Memory B cell (primary cell): ENCODE results near the gene OR51I1.

Experiments
- ATAC-seq: fragments of 150-1000 bp; cut with Tn5 transposase; 2 replicates; pipeline ENCODE4 v1.10.0; 2021; ENCODE audit warnings: low read depth, mild to moderate bottlenecking, moderate library complexity
- DNase-seq, 2 donors: peaks; one replicate each; pipeline ENCODE4 v3.0.0; 2022; ENCODE audit warnings: low spot score in 2 of 2
- H3K27ac Mint-ChIP-seq: one replicate; pipeline ENCODE4 v1.8.0; 2022; ENCODE audit warnings: mild to moderate bottlenecking, moderate library complexity, mixed read lengths
- H3K27me3 Mint-ChIP-seq: one replicate; pipeline ENCODE4 v1.8.0; 2022; ENCODE audit warnings: mixed read lengths
- H3K36me3 Mint-ChIP-seq: one replicate; pipeline ENCODE4 v1.8.0; 2022; ENCODE audit warnings: mild to moderate bottlenecking, mixed read lengths
- H3K4me1 Mint-ChIP-seq: one replicate; pipeline ENCODE4 v1.8.0; 2022; ENCODE audit warnings: mixed read lengths
- H3K4me3 Mint-ChIP-seq: one replicate; pipeline ENCODE4 v1.8.0; 2022; ENCODE audit warnings: mild to moderate bottlenecking, moderate library complexity, mixed read lengths
- H3K9me3 Mint-ChIP-seq: one replicate; pipeline ENCODE4 v1.8.0; 2022; ENCODE audit warnings: mixed read lengths

Gene OR51I1

GRCh38 chr11:5441414-5441813, at the start of gene OR51I1:
OR51I1 (minus strand) TSS chr11:5441514; CDS start chr11:5441514, 0 bp downstream.
- no peak within 1 kb of the TSS for H3K27ac Mint-ChIP-seq
- H3K36me3 Mint-ChIP-seq = no peaks in the 10 kb centered on the region
- peaks cover 6% of the 10 kb centered on the region for H3K27me3 Mint-ChIP-seq
- H3K9me3 Mint-ChIP-seq = no peaks in the 10 kb centered on the region
- DNase-seq (no peak), ATAC-seq (no peak)
- no peak within 1 kb of the TSS for H3K4me3 Mint-ChIP-seq
- H3K4me1 Mint-ChIP-seq = no peaks in the 10 kb centered on the region

GRCh38 chr11:5489576-5490357, 48.5 kb upstream of the OR51I1 start:
- no peaks in the 10 kb centered on the region for H3K36me3 Mint-ChIP-seq
- H3K4me1 Mint-ChIP-seq = peaks cover 2% of the 10 kb centered on the region
- H3K9me3 Mint-ChIP-seq = no peaks in the 10 kb centered on the region
- ATAC-seq (no peak), DNase-seq (no peak)
- no peak overlapping the region for H3K27ac Mint-ChIP-seq
- H3K4me3 Mint-ChIP-seq = no peak overlapping the region
- peaks cover 4% of the 10 kb centered on the region for H3K27me3 Mint-ChIP-seq

GRCh38 chr11:5488798-5489399, 47.6 kb upstream of the OR51I1 start:
- DNase-seq = no peak
- peaks cover 4% of the 10 kb centered on the region for H3K27me3 Mint-ChIP-seq
- no peaks in the 10 kb centered on the region for H3K9me3 Mint-ChIP-seq
- no peaks in the 10 kb centered on the region for H3K36me3 Mint-ChIP-seq
- no peak for ATAC-seq
- no peak overlapping the region for H3K4me3 Mint-ChIP-seq
- no peak overlapping the region for H3K27ac Mint-ChIP-seq
- peaks cover 2% of the 10 kb centered on the region for H3K4me1 Mint-ChIP-seq

- Mint-ChIP-seq H3K27ac (no peak within 1 kb of the TSS), H3K27me3 (peaks cover 5% of the 10 kb centered on the region), H3K4me3 (no peak within 1 kb of the TSS), H3K4me1 (peaks cover 2% of the 10 kb centered on the region), H3K9me3 (no peaks in the 10 kb centered on the region), H3K36me3 (no peaks in the 10 kb centered on the region)
- DNase-seq (no peak), ATAC-seq (no peak)
Observed at GRCh38 chr11:5488385-5488784, 47.1 kb upstream of the OR51I1 start, which contains the start of gene OR52D1. OR52D1 (plus strand) TSS chr11:5488685; CDS start chr11:5488707, 22 bp downstream.

- H3K4me1 Mint-ChIP-seq = peaks cover 2% of the 10 kb centered on the region
- H3K27me3 Mint-ChIP-seq = peaks cover 5% of the 10 kb centered on the region
- no peak overlapping the region for H3K27ac Mint-ChIP-seq
- ATAC-seq = no peak
- H3K9me3 Mint-ChIP-seq = no peaks in the 10 kb centered on the region
- no peak overlapping the region for H3K4me3 Mint-ChIP-seq
- no peaks in the 10 kb centered on the region for H3K36me3 Mint-ChIP-seq
- DNase-seq = no peak
Observed at GRCh38 chr11:5486421-5486820, 45.1 kb upstream of the OR51I1 start.

GRCh38 chr11:5486003-5486402, 44.7 kb upstream of the OR51I1 start:
- H3K4me3 Mint-ChIP-seq = no peak overlapping the region
- no peak for ATAC-seq
- H3K4me1 Mint-ChIP-seq = peaks cover 2% of the 10 kb centered on the region
- H3K27me3 Mint-ChIP-seq = peaks cover 3% of the 10 kb centered on the region
- DNase-seq = no peak
- no peaks in the 10 kb centered on the region for H3K9me3 Mint-ChIP-seq
- H3K36me3 Mint-ChIP-seq = no peaks in the 10 kb centered on the region
- no peak overlapping the region for H3K27ac Mint-ChIP-seq

- no peaks in the 10 kb centered on the region for H3K9me3 Mint-ChIP-seq
Observed at GRCh38 chr11:5476186-5476819, 35.0 kb upstream of the OR51I1 start.

GRCh38 chr11:5473921-5474320, 32.6 kb upstream of the OR51I1 start:
- ATAC-seq (no peak), DNase-seq (no peak)
- Mint-ChIP-seq H3K4me1 (no peaks in the 10 kb centered on the region), H3K9me3 (no peaks in the 10 kb centered on the region), H3K36me3 (no peaks in the 10 kb centered on the region), H3K27ac (no peak overlapping the region), H3K4me3 (no peak overlapping the region), H3K27me3 (peaks cover 11% of the 10 kb centered on the region)

More at GRCh38 chr11:5476186-5476819, 35.0 kb upstream of the OR51I1 start:
- H3K4me3 Mint-ChIP-seq = no peak overlapping the region
- no peaks in the 10 kb centered on the region for H3K4me1 Mint-ChIP-seq
- no peak for ATAC-seq
- peaks cover 6% of the 10 kb centered on the region for H3K27me3 Mint-ChIP-seq
- H3K27ac Mint-ChIP-seq = no peak overlapping the region
- H3K36me3 Mint-ChIP-seq = no peaks in the 10 kb centered on the region
- peak; percentile 11 to 15 for DNase-seq

GRCh38 chr11:5467527-5467926, 26.2 kb upstream of the OR51I1 start:
- no peaks in the 10 kb centered on the region for H3K9me3 Mint-ChIP-seq
- ATAC-seq (no peak), DNase-seq (no peak)
- H3K27me3 Mint-ChIP-seq = peaks cover 11% of the 10 kb centered on the region
- H3K27ac Mint-ChIP-seq = no peak overlapping the region
- H3K4me1 Mint-ChIP-seq = no peaks in the 10 kb centered on the region
- no peaks in the 10 kb centered on the region for H3K36me3 Mint-ChIP-seq
- H3K4me3 Mint-ChIP-seq = no peak overlapping the region

GRCh38 chr11:5460983-5461621, 19.8 kb upstream of the OR51I1 start:
- Mint-ChIP-seq H3K9me3 (peaks cover 1% of the 10 kb centered on the region), H3K4me3 (no peak overlapping the region), H3K36me3 (peaks cover 2% of the 10 kb centered on the region), H3K27ac (no peak overlapping the region), H3K27me3 (peaks cover 7% of the 10 kb centered on the region), H3K4me1 (no peaks in the 10 kb centered on the region)
- DNase-seq = no peak
- no peak for ATAC-seq

GRCh38 chr11:5449432-5449831, 8.1 kb upstream of the OR51I1 start:
- no peaks in the 10 kb centered on the region for H3K36me3 Mint-ChIP-seq
- no peaks in the 10 kb centered on the region for H3K9me3 Mint-ChIP-seq
- no peaks in the 10 kb centered on the region for H3K4me1 Mint-ChIP-seq
- no peak for ATAC-seq
- peaks cover 1% of the 10 kb centered on the region for H3K27me3 Mint-ChIP-seq
- no peak overlapping the region for H3K4me3 Mint-ChIP-seq
- DNase-seq = no peak
- H3K27ac Mint-ChIP-seq = no peak overlapping the region

GRCh38 chr11:5449023-5449422, 7.7 kb upstream of the OR51I1 start, which contains the start of gene OR51I2:
OR51I2 (plus strand) TSS chr11:5449323; CDS start chr11:5453489, 4,166 bp downstream.
- H3K4me3 Mint-ChIP-seq = no peak within 1 kb of the TSS
- H3K27me3 Mint-ChIP-seq = peaks cover 1% of the 10 kb centered on the region
- no peak within 1 kb of the TSS for H3K27ac Mint-ChIP-seq
- DNase-seq (no peak), ATAC-seq (no peak)
- no peaks in the 10 kb centered on the region for H3K9me3 Mint-ChIP-seq
- H3K4me1 Mint-ChIP-seq = no peaks in the 10 kb centered on the region
- H3K36me3 Mint-ChIP-seq = no peaks in the 10 kb centered on the region

- no peak overlapping the region for H3K27ac Mint-ChIP-seq
Observed at GRCh38 chr11:5443835-5444393, 2.6 kb upstream of the OR51I1 start.

GRCh38 chr11:5423131-5423530, 18.2 kb downstream of the OR51I1 start:
- no peaks in the 10 kb centered on the region for H3K9me3 Mint-ChIP-seq
- ATAC-seq (no peak), DNase-seq (no peak)
- H3K4me1 Mint-ChIP-seq = no peaks in the 10 kb centered on the region
- no peak overlapping the region for H3K27ac Mint-ChIP-seq
- peaks cover 12% of the 10 kb centered on the region for H3K27me3 Mint-ChIP-seq
- H3K4me3 Mint-ChIP-seq = no peak overlapping the region
- peaks cover 2% of the 10 kb centered on the region for H3K36me3 Mint-ChIP-seq

More at GRCh38 chr11:5443835-5444393, 2.6 kb upstream of the OR51I1 start:
- Mint-ChIP-seq H3K9me3 (no peaks in the 10 kb centered on the region), H3K27me3 (peaks cover 6% of the 10 kb centered on the region), H3K36me3 (no peaks in the 10 kb centered on the region), H3K4me1 (no peaks in the 10 kb centered on the region), H3K4me3 (no peak overlapping the region)
- no peak for ATAC-seq
- no peak for DNase-seq
